K562 (cell line): ENCODE results near the gene RAB27B. TPM values are rescaled to one million over a fixed set of nuclear protein-coding genes. Genes with fewer than 3 reads are reported as not detected.

ENCODE experiments used
- ATAC-seq: fragments of 200-7000 bp; cut with Tn5 transposase; 3 replicates; pipeline ENCODE4 v1.9.1; 2020; ENCODE audit warnings: moderate library complexity
- BruUV-seq: library from RNA; stranded (reverse); fragments of 400-500 nt; replicated peaks from 2 replicates; lab custom pipeline; 2021; lab: Mats Ljungman, UMichigan
- CTCF ChIA-PET: fragments of 300-600 bp; formaldehyde crosslinking; extraction: SDS; loops from one replicate; lab custom pipeline; 2021; ENCODE audit warnings: low intra/inter-chr PET ratio; lab: Yijun Ruan, JAX
- POLR2A ChIA-PET: fragments of 300-600, 350-650 bp; sonication (Branson Sonifier 250); formaldehyde crosslinking; extraction: SDS; loops from one replicate; lab custom pipeline; 2021; ENCODE audit warnings: antibody characterized with exemption, inconsistent platforms; lab: Yijun Ruan, JAX
- DNase-seq, 4 experiments: peaks; one replicate each; pipeline versions ENCODE4 v3.0.0 to v3.0.0-alpha.2; 2011 to 2018; ENCODE audit warnings: low spot score in 3 of 4, mixed read lengths in 3 of 4; ENCODE audit errors: extremely low read depth in 1 of 4
- FAIRE-seq: peaks from 2 replicates; lab custom pipeline; 2011; peaks lifted over from hg19 to GRCh38; lab: Jason Lieb, UNC
- H2AFZ ChIP-seq: 2 replicates; pipeline ENCODE4 v1.6.0; 2011; ENCODE audit warnings: low read depth, low read length, control low read depth, inconsistent platforms
- H3K27ac ChIP-seq: fragments of 200-600 bp; 3 replicates; pipeline ENCODE4 v1.8.0; 2011; ENCODE audit warnings: low read depth, mild to moderate bottlenecking, control low read depth, inconsistent platforms, low read length, moderate library complexity, mixed read lengths; ENCODE audit errors: extremely low read depth
- H3K27me3 ChIP-seq, 2 experiments: fragments of 300-600 bp in 1 of 2; 2 replicates in 1 of 2; 3 replicates in 1 of 2; pipeline versions ENCODE4 v1.6.0 to v1.8.0; 2011; ENCODE audit warnings: inconsistent platforms in 2 of 2, low read length in 2 of 2, mild to moderate bottlenecking in 1 of 2, mixed read lengths in 1 of 2, moderate library complexity in 1 of 2; ENCODE audit not compliant: control insufficient read depth in 2 of 2, insufficient read depth in 2 of 2
- H3K36me3 ChIP-seq: fragments of 300-600 bp; 3 replicates; pipeline ENCODE4 v1.8.0; 2011; ENCODE audit warnings: mild to moderate bottlenecking, low read length, inconsistent platforms; ENCODE audit not compliant: control insufficient read depth, insufficient read depth
- H3K4me1 ChIP-seq, 2 experiments: fragments of 200-600 bp in 1 of 2; replicated peaks in 1 of 2; 2 replicates in 1 of 2; 3 replicates in 1 of 2; pipeline versions ENCODE4 v1.5.1 to v1.8.0; 2011; ENCODE audit warnings: inconsistent platforms in 2 of 2, low read length in 2 of 2, mild to moderate bottlenecking in 1 of 2, mixed read lengths in 1 of 2, moderate library complexity in 1 of 2; ENCODE audit not compliant: control insufficient read depth in 2 of 2, insufficient read depth in 2 of 2
- H3K4me2 ChIP-seq: 2 replicates; pipeline ENCODE4 v1.6.1; 2011; ENCODE audit warnings: low read length, control low read depth, inconsistent platforms, mixed read lengths; ENCODE audit not compliant: insufficient read depth
- H3K4me3 ChIP-seq: fragments of 200-600 bp; sonication (generic), shearing (Covaris generic); 2 replicates; pipeline ENCODE4 v1.5.1; 2016; ENCODE audit warnings: control low read depth, inconsistent platforms
- H3K79me2 ChIP-seq: fragments of 200-600 bp; 3 replicates; pipeline ENCODE4 v1.8.0; 2011; ENCODE audit warnings: low read length, inconsistent platforms; ENCODE audit not compliant: control insufficient read depth, insufficient read depth
- H3K9ac ChIP-seq, 2 experiments: 2 replicates each; pipeline versions ENCODE4 v1.6.0 to v1.6.1; 2011; ENCODE audit warnings: low read depth in 2 of 2, low read length in 2 of 2, control low read depth in 1 of 2, inconsistent platforms in 1 of 2, mild to moderate bottlenecking in 1 of 2, mixed read lengths in 1 of 2; ENCODE audit not compliant: insufficient read depth in 1 of 2
- H3K9me1 ChIP-seq: one replicate; pipeline ENCODE4 v1.6.0; 2011; ENCODE audit warnings: inconsistent platforms, mild to moderate bottlenecking, low read length, moderate library complexity; ENCODE audit not compliant: control insufficient read depth, insufficient read depth
- H3K9me3 ChIP-seq: replicated peaks from 2 replicates; pipeline ENCODE4 v1.5.1; 2011; ENCODE audit warnings: low read depth, low read length, inconsistent platforms; ENCODE audit not compliant: control insufficient read depth, insufficient read depth
- H4K20me1 ChIP-seq: replicated peaks from 2 replicates; pipeline ENCODE4 v1.6.1; 2011; ENCODE audit warnings: low read length, inconsistent platforms, mixed read lengths; ENCODE audit not compliant: control insufficient read depth, insufficient read depth
- BHLHE40 ChIP-seq: IDR thresholded peaks from 2 replicates; pipeline ENCODE4 v1.6.1; 2011; ENCODE audit warnings: low read length, improper control_type of control experiment
- CBFA2T3 ChIP-seq: fragments of 450-650 bp; IDR thresholded peaks from 2 replicates; pipeline ENCODE4 v1.6.1; 2017
- HDAC1 ChIP-seq, 2 experiments: fragments of 450-650 bp; IDR thresholded peaks; 2 replicates each; pipeline ENCODE4 v1.6.1; 2016 to 2017; ENCODE audit warnings: inconsistent platforms in 1 of 2, mild to moderate bottlenecking in 1 of 2, moderate library complexity in 1 of 2
- MEIS2 ChIP-seq: fragments of 450-650 bp; IDR thresholded peaks from 2 replicates; pipeline ENCODE4 v1.6.1; 2014; ENCODE audit warnings: mild to moderate bottlenecking; ENCODE audit not compliant: partially characterized antibody
- MTA3 ChIP-seq: fragments of 450-650 bp; formaldehyde crosslinking; IDR thresholded peaks from 2 replicates; pipeline ENCODE4 v1.6.1; 2017; ENCODE audit warnings: mild to moderate bottlenecking, borderline replicate concordance
- PBX2 ChIP-seq, 2 experiments: IDR thresholded peaks in 1 of 2; conservative IDR thresholded peaks in 1 of 2; 2 replicates each; pipeline ENCODE4 v1.6.1; 2016; ENCODE audit warnings: low read depth in 2 of 2, mild to moderate bottlenecking in 1 of 2, missing compliant biosample characterization in 1 of 2, missing genetic modification characterization in 1 of 2, moderate library complexity in 1 of 2
- RCOR1 ChIP-seq, 2 experiments: IDR thresholded peaks; 2 replicates each; pipeline ENCODE4 v1.6.1; 2012; ENCODE audit warnings: low read depth in 2 of 2, low read length in 2 of 2, borderline replicate concordance in 1 of 2, improper control_type of control experiment in 1 of 2
- SPI1 ChIP-seq: IDR thresholded peaks from 2 replicates; pipeline ENCODE4 v1.6.1; 2011; ENCODE audit warnings: low read depth, low read length, control low read depth, borderline replicate concordance
- TAL1 ChIP-seq: fragments of 450-650 bp; IDR thresholded peaks from 2 replicates; pipeline ENCODE4 v1.6.1; 2016; ENCODE audit warnings: mild to moderate bottlenecking
- TCF3 ChIP-seq: sonication (generic); formaldehyde crosslinking; IDR thresholded peaks from 2 replicates; pipeline ENCODE4 v1.4.0; 2020; ENCODE audit warnings: mild to moderate bottlenecking, missing genetic modification reagents
- TEAD4 ChIP-seq, 2 experiments: sonication (generic) in 1 of 2; formaldehyde crosslinking in 1 of 2; IDR thresholded peaks; 2 replicates each; pipeline versions ENCODE4 v1.6.1 to v1.8.0; 2012 to 2022; ENCODE audit warnings: borderline replicate concordance in 1 of 2, inconsistent platforms in 1 of 2, low read length in 1 of 2, mild to moderate bottlenecking in 1 of 2, missing genetic modification reagents in 1 of 2
- ZNF239 ChIP-seq: fragments of 250-450 bp; sonication (Bioruptor Pico); IDR thresholded peaks from 2 replicates; pipeline ENCODE4 v1.4.0; 2020; ENCODE audit warnings: mild to moderate bottlenecking
- ZNF311 ChIP-seq: fragments of 250-450 bp; sonication (Bioruptor Pico); IDR thresholded peaks from 2 replicates; pipeline ENCODE4 v1.4.0; 2020; ENCODE audit warnings: mild to moderate bottlenecking, moderate library complexity
- ZNF444 ChIP-seq: fragments of 250-450 bp; sonication (Bioruptor Pico); IDR thresholded peaks from 2 replicates; pipeline ENCODE4 v1.4.0; 2020; ENCODE audit warnings: mild to moderate bottlenecking, moderate library complexity
- ZNF57 ChIP-seq: fragments of 450-650 bp; formaldehyde crosslinking; IDR thresholded peaks from 2 replicates; pipeline ENCODE4 v1.4.0; 2020; ENCODE audit warnings: mild to moderate bottlenecking, moderate library complexity
- ZNF655 ChIP-seq: fragments of 250-450 bp; sonication (Bioruptor Pico); IDR thresholded peaks from 2 replicates; pipeline ENCODE4 v1.5.0; 2021
- WGBS: fragments of 100-300 bp; shearing (Covaris generic); methylation state at CpG from one replicate; pipeline ENCODE4 v1.1.6; 2016; ENCODE audit warnings: low coverage, mixed read lengths; ENCODE audit not compliant: insufficient coverage; ENCODE audit errors: missing lambda C conversion rate; 5-methylcytosine and 5-hydroxymethylcytosine counted together
- in situ Hi-C: fragments of 300-500 bp; cut with MboI; formaldehyde crosslinking; loops from 4 replicates; pipeline ENCODE4 v1.15.0; 2018; ENCODE audit warnings: inconsistent platforms, mixed read lengths
- intact Hi-C: fragments of 100-400 bp; cut with micrococcal nuclease; formaldehyde crosslinking; loops from 2 replicates; pipeline ENCODE4 v1.14.2; 2022
- polyA plus RNA-seq, 8 experiments: library from polyadenylated mRNA; depleted of rRNA in 4 of 8; stranded (reverse) in 5 of 8; unstranded in 3 of 8; fragments of >200 nt; fragmentation: Nextera tagmentation in 2 of 8; fragmentation: Illumina TruSeq in 1 of 8; extraction: Ambion mirVana in 2 of 8; extraction: Trizol in 1 of 8; gene quantifications; 2 replicates each; pipeline versions ENCODE4 v1.2.1 to v1.2.3, GENCODE V29; 2011 to 2014; ENCODE audit warnings: inconsistent platforms in 1 of 8, missing spikeins in 1 of 8
- total RNA-seq, 7 experiments: library from RNA; depleted of rRNA in 6 of 7; stranded (reverse); fragments of >200 nt in 6 of 7; fragmentation: Illumina TruSeq in 2 of 7; extraction: Trizol in 2 of 7; gene quantifications; 2 replicates each; pipeline versions ENCODE4 v1.2.1 to v1.2.3, GENCODE V29; 2011 to 2021; ENCODE audit warnings: low replicate concordance in 1 of 7
- TF ChIP-seq, protein P1 (sequence below): fragments of 250-450 bp; sonication (Bioruptor Pico); IDR thresholded peaks from 2 replicates; pipeline ENCODE4 v1.8.0; 2021; ENCODE audit warnings: moderate library complexity, mild to moderate bottlenecking, inconsistent platforms
- TF ChIP-seq, protein P2 (sequence below): fragments of 450-650 bp; IDR thresholded peaks from 2 replicates; pipeline ENCODE4 v1.6.1; 2016

The RAB27B gene
- total and polyA plus RNA-seq, 9 of the 15 experiments (the other 6 are each of a cell fraction or from before 2014, with no cell fraction given): 0.44 to 5.7 (median 1.2) TPM

- Histone ChIP-seq H3K27me3 (no peaks in the 10 kb centered on the region), H3K9me3 (no peaks in the 10 kb centered on the region), H4K20me1 (no peaks in the 10 kb centered on the region), H3K4me3 (no peak overlapping the region), H2AFZ (no peak overlapping the region), H3K79me2 (no peaks in the 10 kb centered on the region), H3K9ac (no peak overlapping the region), H3K36me3 (no peaks in the 10 kb centered on the region), H3K4me2 (no peak overlapping the region), H3K4me1 (peaks cover 0 to 22% of the 10 kb centered on the region in 2 experiments; a peak in 3 of 5 replicates), H3K27ac (no peak overlapping the region), H3K9me1 (no peaks in the 10 kb centered on the region)
- ChIA-PET POLR2A (no interaction called here), CTCF (no interaction called here)
- no peak for FAIRE-seq
- ATAC-seq: no peak
- DNase-seq: no peak
- BruUV-seq: no TSS peak
- in situ Hi-C loops: no loop called here
- 6% methylated on average over 2 of the region's 2 CpGs for WGBS
- intact Hi-C loops: no loop called here
- peak; percentile 67 for TF ChIP-seq CBFA2T3
- TF ChIP-seq, protein P1, sequence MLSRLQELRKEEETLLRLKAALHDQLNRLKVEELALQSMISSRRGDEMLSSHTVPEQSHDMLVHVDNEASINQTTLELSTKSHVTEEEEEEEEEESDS (CRISPR knock-in tag): no peak
- no peak for TF ChIP-seq ZNF57 (CRISPR knock-in tag)
- TF ChIP-seq SPI1: peak; percentile 32; the same call in 1 of the 2 replicates
- peak; percentile 86 for TF ChIP-seq MEIS2
- TF ChIP-seq BHLHE40: peak; percentile 25; the same call in 1 of the 2 replicates
- 0 out of 4 replicates have a peak, but pooled peaks of 1 of the 2 experiments have one; percentile 54 for TF ChIP-seq HDAC1 (IDR thresholded peaks at IDR 0.05)
- no peak for TF ChIP-seq ZNF444 (CRISPR knock-in tag)
- TF ChIP-seq RCOR1 (IDR thresholded peaks at IDR 0.05; ENCODE audit: borderline replicate concordance in 1 of 2, low read depth in 2 of 2, low read length in 2 of 2): peak in 1 of 2 experiments; percentile 80; a peak in 2 of 4 replicates
- no peak for TF ChIP-seq ZNF239 (CRISPR knock-in tag)
- TF ChIP-seq TAL1: 0 out of 2 replicates have a peak, but pooled peaks have one; percentile 11
- no peak for TF ChIP-seq ZNF655 (CRISPR knock-in tag)
- TF ChIP-seq PBX2 (CRISPR knock-in tag; IDR thresholded peaks at IDR 0.05; ENCODE audit: low read depth): no peak
- peak; percentile 74 for TF ChIP-seq PBX2 (tag; conservative IDR thresholded peaks at IDR 0.05; ENCODE audit: low read depth)
- peak; percentile 48; the same call in 1 of the 2 replicates for TF ChIP-seq ZNF311
- TF ChIP-seq, protein P2, sequence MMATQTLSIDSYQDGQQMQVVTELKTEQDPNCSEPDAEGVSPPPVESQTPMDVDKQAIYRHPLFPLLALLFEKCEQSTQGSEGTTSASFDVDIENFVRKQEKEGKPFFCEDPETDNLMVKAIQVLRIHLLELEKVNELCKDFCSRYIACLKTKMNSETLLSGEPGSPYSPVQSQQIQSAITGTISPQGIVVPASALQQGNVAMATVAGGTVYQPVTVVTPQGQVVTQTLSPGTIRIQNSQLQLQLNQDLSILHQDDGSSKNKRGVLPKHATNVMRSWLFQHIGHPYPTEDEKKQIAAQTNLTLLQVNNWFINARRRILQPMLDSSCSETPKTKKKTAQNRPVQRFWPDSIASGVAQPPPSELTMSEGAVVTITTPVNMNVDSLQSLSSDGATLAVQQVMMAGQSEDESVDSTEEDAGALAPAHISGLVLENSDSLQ: peak; percentile 69
- peak; percentile 26; the same call in 1 of the 2 replicates for TF ChIP-seq TCF3 (CRISPR knock-in tag)
- peak; percentile 61; the same call in 1 of the 2 replicates for TF ChIP-seq TEAD4 (IDR thresholded peaks at IDR 0.05; ENCODE audit: low read length)
- TF ChIP-seq TEAD4 (CRISPR knock-in tag; IDR thresholded peaks at IDR 0.05; ENCODE audit: borderline replicate concordance): no peak
- no peak for TF ChIP-seq MTA3
These were observed 49.9 kb downstream of the RAB27B start for GRCh38 chr18:54878159-54878622.
